ENCODE results near the gene UTS2R.
"Not testable (repeated sequence)": the region's sequence is repeated elsewhere in the genome, so short reads cannot be mapped to it uniquely, and the experiment has no call there.

The UTS2R gene

DNA sequence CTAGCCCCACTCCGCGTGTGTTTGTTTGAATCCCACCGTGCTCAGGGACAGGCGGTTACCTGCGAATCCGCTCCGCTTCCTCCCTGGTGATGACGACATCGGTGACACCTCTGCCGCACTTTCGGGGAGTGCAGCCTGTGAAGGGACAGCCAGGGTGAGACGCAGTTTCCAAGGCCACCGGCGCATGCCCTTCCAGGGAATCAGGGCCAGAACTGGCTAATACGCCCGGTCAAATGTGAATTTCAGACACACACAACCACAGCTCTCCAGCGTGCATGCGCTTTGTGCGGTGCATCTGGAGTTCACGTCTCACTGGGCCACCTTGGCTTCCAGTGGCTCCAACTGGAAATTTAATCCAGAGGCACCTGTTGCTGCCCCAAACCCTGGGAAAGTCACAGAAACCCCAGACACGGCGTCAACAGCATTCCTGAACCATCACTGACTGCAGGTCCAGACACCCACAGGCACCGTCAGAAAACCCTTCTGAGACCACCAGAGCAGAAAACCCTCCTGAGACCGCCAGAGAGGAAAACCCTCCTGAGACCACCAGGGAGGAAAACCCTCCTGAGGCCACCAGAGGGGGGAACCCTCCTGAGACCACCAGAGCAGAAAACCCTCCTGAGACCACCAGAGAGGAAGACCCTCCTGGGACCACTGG lies 40.0 kb downstream of the UTS2R start:
- DNase-seq = no peak

DNA sequence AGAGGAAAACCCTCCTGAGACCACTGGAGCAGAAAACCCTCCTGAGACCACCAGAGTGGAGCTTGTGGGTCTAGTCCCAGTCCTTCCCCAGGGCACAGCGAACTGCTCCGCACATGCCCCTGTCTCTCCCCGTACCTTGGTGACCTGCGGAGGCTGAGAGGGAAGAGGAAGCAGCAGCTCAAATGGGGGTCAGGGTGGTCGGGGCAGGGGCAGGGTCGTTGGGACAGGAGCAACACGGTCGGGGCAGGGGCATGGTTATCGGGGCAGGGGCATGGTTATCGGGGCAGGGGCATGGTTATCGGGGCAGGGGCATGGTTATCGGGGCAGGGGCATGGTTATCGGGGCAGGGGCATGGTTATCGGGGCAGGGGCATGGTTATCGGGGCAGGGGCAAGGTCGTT lies 40.5 kb downstream of the UTS2R start:
- DNase-seq = not testable (repeated sequence)

DNA sequence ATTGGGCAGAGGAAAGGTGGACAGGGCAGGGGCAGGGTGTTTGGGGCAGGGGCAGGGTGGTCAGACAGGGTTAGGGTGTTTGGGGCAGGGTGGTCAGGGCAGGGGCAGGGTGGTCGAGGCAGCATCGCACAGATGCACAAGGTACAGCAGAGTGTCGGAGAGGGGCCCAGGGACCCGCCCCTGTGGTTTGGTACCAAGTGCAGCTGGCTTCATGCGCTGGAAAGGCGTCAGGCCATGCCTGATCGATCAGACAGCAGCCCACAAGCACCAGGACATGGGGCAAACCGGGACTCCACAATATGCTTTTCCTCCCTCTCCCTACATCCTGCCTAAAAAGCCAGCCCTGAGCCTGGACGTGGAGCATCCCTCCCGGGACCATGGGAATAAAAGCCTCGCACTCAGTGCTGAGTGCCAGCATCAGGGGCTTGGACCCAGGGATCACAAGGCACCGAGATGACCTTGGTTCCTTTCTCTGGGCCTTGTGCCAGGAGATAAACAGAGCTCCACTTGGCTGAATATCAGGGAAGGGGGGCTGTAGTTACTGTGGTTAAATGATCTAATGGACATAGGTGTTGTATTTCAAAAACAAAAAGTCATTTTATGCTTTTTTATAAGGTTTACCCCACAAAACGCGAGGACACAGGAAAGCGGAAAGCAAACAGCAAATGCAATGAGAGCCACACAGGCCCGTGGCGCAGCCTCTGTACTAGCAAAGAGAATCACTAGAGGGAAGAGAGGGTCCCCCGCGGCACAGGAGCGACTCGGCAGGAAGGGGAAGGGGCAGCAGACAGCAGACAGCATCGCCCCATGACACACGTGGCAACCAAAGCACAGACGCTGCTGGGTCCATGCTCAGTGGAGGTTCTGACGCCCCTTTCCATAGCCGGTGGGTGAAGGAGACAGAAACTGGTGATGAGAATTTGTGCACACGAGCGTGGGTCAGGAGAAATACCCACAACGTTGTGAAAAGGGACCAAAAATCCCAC lies 41.3 kb downstream of the UTS2R start:
- no peak for DNase-seq

DNA sequence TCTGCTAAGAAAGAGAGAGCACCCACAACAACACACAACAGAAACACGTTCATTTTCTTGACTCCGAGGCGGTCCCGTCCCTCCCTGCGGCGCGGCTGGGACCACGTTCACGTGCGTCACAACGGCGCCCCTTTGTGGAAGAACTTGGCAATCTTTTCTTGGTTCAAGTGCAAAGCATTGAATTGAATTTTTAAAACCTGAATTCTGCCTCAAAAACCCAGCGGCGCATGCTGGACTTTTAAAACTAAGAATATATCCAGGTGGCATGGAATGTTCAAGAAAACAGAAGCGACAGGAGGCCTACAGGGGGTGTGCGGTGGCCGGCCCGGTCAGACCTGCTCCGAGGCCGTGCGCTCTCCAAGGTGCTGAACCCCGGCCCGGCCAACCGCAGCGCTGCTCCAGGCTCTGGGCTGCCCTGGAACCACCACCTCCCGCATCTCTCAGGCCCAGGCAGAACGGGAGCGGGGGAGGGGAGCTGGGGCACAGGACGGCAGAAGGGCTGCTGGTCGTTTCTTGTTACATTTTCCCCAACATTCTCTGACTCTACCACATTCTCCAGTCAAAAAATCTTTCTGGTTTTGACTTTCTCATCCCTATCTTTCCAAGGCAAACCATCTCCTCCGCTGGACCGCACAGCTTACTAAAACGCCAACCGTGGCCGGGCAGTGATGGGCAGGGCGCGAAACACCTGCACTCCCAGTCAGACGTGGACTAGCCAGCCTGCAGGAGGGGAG lies 43.1 kb downstream of the UTS2R start:
- peak; percentile 88 for DNase-seq

DNA sequence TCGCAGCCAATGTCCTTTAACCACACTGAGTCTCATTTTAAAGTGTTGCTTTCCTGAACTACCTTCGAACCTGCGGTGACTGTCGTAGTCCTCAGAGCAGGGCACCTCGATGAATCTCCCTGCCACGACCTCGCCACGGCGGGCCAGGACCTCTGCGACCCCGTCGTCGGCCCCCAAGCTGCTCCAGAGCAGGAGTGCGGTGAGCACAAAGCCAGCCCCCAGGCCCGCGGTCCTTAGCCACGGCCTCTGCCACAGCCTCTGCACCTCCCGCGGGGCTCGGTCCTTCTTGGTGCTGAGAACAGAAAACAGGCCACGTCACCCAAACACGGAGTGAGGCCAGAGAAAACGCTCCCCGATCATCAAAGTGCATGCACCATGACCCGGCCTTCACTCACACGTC lies 43.8 kb downstream of the UTS2R start:
- no peak for DNase-seq

DNA sequence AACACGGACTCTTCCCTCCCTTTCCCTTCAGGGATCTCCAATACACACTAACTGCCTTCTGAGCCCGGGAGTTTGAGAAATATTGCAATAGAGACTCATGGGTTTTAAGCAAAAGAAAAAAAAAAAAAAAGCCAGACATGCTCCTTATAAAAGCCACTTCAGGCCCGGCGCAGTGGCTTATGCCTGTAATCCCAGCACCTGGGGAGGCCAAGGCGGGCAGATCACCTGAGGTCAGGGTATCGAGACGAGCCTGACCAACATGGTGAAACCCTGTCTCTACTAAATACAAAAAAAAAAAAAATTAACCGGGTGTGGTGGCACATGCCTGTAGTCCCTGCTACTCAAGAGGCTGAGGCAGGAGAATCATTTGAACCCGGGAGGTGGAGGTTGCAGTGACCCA lies 44.2 kb downstream of the UTS2R start:
- no peak for DNase-seq

DNA sequence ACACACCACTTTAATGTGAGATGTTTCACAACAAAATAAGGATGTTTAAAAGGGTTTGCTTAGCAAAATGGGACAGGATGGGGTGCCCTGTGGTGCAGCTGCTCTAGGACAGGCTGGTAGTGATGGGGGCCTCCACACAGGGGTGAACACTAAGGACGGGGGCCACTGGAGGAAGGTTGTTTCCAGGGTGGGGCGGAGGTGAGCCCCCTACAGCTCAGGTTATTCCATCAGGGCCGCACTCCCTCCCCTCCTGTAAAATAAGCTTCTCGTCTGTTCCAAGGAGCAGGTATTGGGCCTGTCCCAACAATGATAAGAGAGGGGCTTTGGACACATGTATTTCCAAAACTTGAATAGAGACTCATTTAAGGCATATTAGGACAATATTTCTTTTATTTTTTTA lies 44.7 kb downstream of the UTS2R start:
- no peak for DNase-seq

DNA sequence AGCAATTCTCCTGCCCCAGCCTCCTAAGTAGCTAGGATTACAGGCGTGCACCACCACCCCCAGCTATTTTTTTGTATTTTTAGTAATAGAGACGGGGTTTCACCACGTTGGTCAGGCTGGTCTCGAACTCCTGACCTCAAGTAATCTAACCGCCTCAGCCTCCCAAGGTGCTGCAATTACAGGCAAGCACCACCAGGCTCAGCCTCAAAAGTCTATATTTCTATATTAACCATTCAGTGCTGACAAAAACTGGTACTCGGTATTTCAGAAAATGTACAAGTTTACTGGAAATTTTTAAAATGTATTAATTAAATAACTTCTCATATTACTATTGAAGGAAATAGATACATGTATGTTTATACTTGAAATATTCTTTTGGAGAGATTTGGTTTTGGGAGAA lies 45.2 kb downstream of the UTS2R start:
- no peak for DNase-seq

DNA sequence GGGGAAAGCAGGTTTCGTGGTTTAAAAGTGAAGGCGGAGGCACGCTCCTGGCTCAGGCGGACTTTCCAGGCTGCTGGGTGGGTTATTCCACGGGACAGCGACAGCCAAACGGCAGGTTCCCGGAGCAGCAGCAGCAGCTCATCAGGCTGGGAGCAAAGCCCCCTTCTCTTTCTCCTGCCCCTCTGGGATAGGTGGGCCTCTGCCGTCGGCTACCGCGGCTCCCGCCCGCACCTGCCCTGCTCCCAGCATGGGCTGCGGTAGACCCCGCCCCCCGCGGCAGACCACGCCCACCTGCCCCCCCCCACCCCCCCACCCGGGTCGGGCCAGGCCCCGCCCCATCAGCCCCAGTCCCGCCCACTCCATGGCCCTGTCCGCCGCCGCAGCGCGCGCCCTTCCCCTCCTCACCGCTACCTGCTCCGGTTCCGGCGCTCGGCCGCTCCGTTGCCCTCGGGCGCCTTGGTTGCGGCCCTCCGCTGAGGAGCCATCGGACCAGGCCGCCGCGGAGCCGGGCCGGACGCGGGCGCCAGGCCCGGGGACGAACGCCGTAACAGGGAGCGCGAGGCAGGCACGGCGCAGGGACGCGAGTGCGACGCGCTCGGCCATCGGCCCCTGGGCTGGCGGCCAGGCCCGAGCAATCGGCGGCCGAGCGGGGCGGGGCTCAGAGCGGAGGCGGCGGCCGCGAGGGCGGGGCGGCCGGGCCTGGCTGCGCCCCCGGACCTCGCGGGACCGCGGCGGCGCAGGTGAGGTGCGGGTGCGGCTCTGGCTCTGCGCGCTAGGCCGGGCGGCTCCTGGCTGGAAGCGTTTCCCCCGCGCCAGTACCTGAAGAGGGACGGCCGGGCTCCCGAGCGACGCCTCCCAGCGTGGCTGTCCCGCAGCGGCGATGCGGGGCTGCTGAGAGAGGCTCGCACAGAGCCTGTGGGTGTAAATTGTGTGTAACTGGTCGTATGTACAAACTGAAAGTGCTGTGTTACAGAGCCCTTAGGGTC lies 46.7 kb downstream of the UTS2R start, which contains the start of the genes HEXD and OGFOD3:
TSS of gene HEXD (plus strand) at position 347 of the 986 bp plus-strand sequence. CDS start 1,453 bp downstream, outside the sequence.
TSS of gene OGFOD3 (minus strand) at position 586 of the 986 bp plus-strand sequence. CDS start at position 485, 101 bp downstream.
- peak; percentile 95 for DNase-seq

DNA sequence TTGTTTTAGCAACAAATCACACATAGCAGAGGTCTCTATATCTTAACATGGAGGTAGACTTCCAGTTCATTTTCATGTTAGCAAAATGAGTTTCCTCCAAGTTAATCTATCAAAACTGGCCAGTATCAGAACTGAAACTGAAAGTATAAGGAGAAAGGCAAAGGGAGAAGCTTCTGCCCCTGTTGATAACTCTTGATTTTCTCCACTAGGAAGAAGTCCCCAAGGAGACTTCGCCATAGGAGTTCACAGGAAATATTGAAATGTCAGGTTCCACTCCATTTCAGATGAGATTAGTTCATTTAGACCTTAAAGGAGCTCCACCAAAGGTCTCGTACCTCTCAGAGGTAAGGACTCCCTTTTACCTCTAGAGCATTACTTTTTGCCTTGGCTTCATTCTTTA lies 48.0 kb downstream of the UTS2R start:
- DNase-seq = no peak

DNA sequence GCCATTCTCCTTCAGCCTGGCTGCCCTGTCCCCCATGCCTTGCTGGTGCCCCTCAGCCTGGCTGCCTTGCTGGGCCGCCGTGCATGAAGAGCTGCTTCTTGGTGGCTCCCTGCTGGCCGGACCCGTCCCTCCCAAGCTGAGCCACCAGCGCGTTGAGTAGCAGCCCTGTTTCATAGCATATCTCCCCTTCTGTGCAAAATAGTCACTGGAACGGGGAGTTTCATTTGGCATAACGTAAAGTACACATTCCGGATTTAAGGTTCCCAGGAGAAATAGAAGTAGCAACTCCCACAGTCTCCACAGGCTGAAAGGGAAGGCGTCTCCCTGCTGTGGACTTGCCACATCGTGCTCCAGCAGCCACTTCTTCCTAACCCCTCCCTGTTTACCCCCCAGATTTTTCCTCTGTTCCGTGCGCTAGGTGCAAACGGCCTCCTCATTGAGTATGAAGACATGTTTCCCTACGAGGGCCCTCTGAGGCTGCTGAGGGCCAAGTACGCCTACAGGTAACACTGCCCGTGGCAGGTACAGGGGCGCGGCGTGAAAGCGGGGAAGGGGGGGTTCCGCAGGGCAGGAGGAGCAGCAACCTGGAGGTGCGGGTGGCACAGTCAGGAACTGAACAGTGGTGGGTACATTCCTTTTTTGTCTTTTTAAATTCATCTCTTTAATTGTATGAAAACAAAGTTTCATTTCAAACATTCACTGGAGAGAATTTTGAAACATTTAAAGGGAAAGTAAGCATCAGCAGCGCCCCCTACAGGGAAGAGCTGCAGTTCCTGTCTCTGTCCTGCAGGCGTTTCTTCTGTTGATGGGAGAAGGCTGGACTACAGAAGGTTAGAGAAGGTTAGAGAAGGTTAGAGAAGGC lies 52.7 kb downstream of the UTS2R start:
- peak; percentile 84 for DNase-seq

DNA sequence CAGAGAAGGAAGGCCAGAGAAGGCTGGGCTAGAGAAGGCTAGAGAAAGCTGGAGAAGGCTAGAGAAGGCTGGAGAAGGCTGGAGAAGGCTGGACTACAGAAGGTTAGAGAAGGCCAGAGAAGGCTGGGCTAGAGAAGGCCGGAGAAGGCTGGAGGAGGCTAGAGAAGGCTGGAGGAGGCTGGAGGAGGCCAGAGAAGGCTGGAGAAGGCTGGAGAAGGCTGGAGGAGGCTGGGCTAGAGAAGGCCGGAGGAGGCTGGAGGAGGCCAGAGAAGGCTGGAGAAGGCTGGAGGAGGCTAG lies 53.2 kb downstream of the UTS2R start:
- DNase-seq = no peak
